H1 (cell line): ENCODE results near the gene PAFAH1B1. TPM values are rescaled to one million over a fixed set of nuclear protein-coding genes. Genes with fewer than 3 reads are reported as not detected.

Experiments
- CTCF ChIA-PET: fragments of 300-600 bp; sonication (Branson Sonifier 250); formaldehyde crosslinking; loops from one replicate; lab custom pipeline; 2021; ENCODE audit not compliant: partially characterized antibody; lab: Charles Lee
- POLR2A ChIA-PET: fragments of 300-600 bp; sonication (Branson Sonifier 250); formaldehyde crosslinking; loops from one replicate; lab custom pipeline; 2021; ENCODE audit warnings: inconsistent platforms; ENCODE audit not compliant: partially characterized antibody; lab: Charles Lee
- DNase-seq, 2 experiments: peaks; one replicate each; pipeline versions ENCODE4 v3.0.0 to v3.0.0-alpha.2; 2010 to 2022; ENCODE audit warnings: low spot score in 2 of 2, low read depth in 1 of 2, mixed read lengths in 1 of 2
- FAIRE-seq: peaks from 2 replicates; lab custom pipeline; 2011; peaks lifted over from hg19 to GRCh38; lab: Jason Lieb, UNC
- H2AFZ ChIP-seq: 2 replicates; pipeline ENCODE4 v1.8.1; 2012; ENCODE audit warnings: low read length, inconsistent platforms
- H2AK5ac ChIP-seq: 2 replicates; pipeline ENCODE4 v1.6.1; 2013; ENCODE audit warnings: low read depth, low read length
- H2BK120ac ChIP-seq: replicated peaks from 2 replicates; pipeline ENCODE3; 2013; ENCODE audit warnings: low read depth, low read length, inconsistent platforms
- H2BK12ac ChIP-seq: 2 replicates; pipeline ENCODE4 v1.6.1; 2013; ENCODE audit warnings: low read depth, low read length
- H2BK15ac ChIP-seq: 2 replicates; pipeline ENCODE4 v1.6.1; 2013; ENCODE audit warnings: low read length
- H2BK20ac ChIP-seq: 2 replicates; pipeline ENCODE4 v1.6.1; 2013; ENCODE audit warnings: low read length
- H2BK5ac ChIP-seq: 2 replicates; pipeline ENCODE4 v1.6.1; 2013; ENCODE audit warnings: low read depth, low read length
- H3K14ac ChIP-seq: 2 replicates; pipeline ENCODE4 v1.6.1; 2013; ENCODE audit warnings: inconsistent platforms; ENCODE audit not compliant: insufficient read length
- H3K18ac ChIP-seq: 2 replicates; pipeline ENCODE4 v1.6.1; 2013; ENCODE audit warnings: low read length; ENCODE audit errors: extremely low read depth
- H3K23ac ChIP-seq: 2 replicates; pipeline ENCODE4 v1.6.1; 2013; ENCODE audit warnings: inconsistent platforms; ENCODE audit not compliant: insufficient read length
- H3K23me2 ChIP-seq: 2 replicates; pipeline ENCODE4 v1.6.1; 2013; ENCODE audit warnings: low read depth, low read length
- H3K27ac ChIP-seq: 2 replicates; pipeline ENCODE4 v1.6.1; 2011; ENCODE audit warnings: low read depth, low read length, inconsistent platforms
- H3K27me3 ChIP-seq, 4 experiments: replicated peaks in 1 of 4; 1 replicate in 1 of 4; 2 replicates in 3 of 4; pipeline versions ENCODE4 v1.6.1 to v1.8.1; 2011 to 2013; ENCODE audit warnings: low read length in 3 of 4, mild to moderate bottlenecking in 3 of 4, inconsistent platforms in 2 of 4, mixed read lengths in 2 of 4, moderate library complexity in 1 of 4; ENCODE audit not compliant: control insufficient read depth in 3 of 4, insufficient read depth in 3 of 4; ENCODE audit errors: extremely low read depth in 1 of 4
- H3K36me3 ChIP-seq, 4 experiments: 2 replicates each; pipeline versions ENCODE4 v1.6.1 to v1.8.1; 2011 to 2013; ENCODE audit warnings: mild to moderate bottlenecking in 4 of 4, low read length in 3 of 4, moderate library complexity in 2 of 4, control low read depth in 1 of 4, inconsistent platforms in 1 of 4; ENCODE audit not compliant: insufficient read depth in 4 of 4, control insufficient read depth in 2 of 4
- H3K4ac ChIP-seq: replicated peaks from 2 replicates; pipeline ENCODE3; 2013; ENCODE audit warnings: low read length, low read depth, mixed read lengths, inconsistent platforms; ENCODE audit not compliant: insufficient read length
- H3K4me1 ChIP-seq, 4 experiments: replicated peaks in 1 of 4; 1 replicate in 1 of 4; 2 replicates in 3 of 4; pipeline versions ENCODE4 v1.6.1 to v1.8.1; 2011 to 2013; ENCODE audit warnings: low read length in 3 of 4, inconsistent platforms in 2 of 4, mixed read lengths in 1 of 4; ENCODE audit not compliant: insufficient read depth in 4 of 4, control insufficient read depth in 3 of 4
- H3K4me2 ChIP-seq, 2 experiments: 2 replicates each; pipeline versions ENCODE4 v1.6.1 to v1.8.1; 2011 to 2013; ENCODE audit warnings: low read depth in 2 of 2, low read length in 2 of 2, control low read depth in 1 of 2, inconsistent platforms in 1 of 2, mild to moderate bottlenecking in 1 of 2; ENCODE audit not compliant: insufficient read depth in 1 of 2
- H3K4me3 ChIP-seq, 4 experiments: fragments of 200-600, 300-600 bp in 1 of 4; sonication (generic), shearing (Covaris generic), sonication (Bioruptor Twin) in 1 of 4; 2 replicates each; pipeline versions ENCODE4 v1.5.1 to v1.8.1; 2011 to 2016; ENCODE audit warnings: low read length in 4 of 4, low read depth in 3 of 4, control low read depth in 2 of 4, inconsistent platforms in 2 of 4, mild to moderate bottlenecking in 2 of 4, mixed read lengths in 1 of 4, moderate library complexity in 1 of 4; ENCODE audit not compliant: insufficient read depth in 2 of 4; ENCODE audit errors: extremely low read depth in 1 of 4
- H3K56ac ChIP-seq: replicated peaks from 2 replicates; pipeline ENCODE3; 2013; ENCODE audit warnings: low read depth, mild to moderate bottlenecking, mixed read lengths, low read length, inconsistent platforms; ENCODE audit not compliant: insufficient read length
- H3K79me1 ChIP-seq: 2 replicates; pipeline ENCODE4 v1.6.1; 2013; ENCODE audit warnings: low read depth, low read length, control low read depth
- H3K79me2 ChIP-seq, 2 experiments: 2 replicates each; pipeline versions ENCODE4 v1.6.1 to v1.8.1; 2012 to 2013; ENCODE audit warnings: low read length in 2 of 2, mild to moderate bottlenecking in 2 of 2, inconsistent platforms in 1 of 2; ENCODE audit not compliant: insufficient read depth in 2 of 2, control insufficient read depth in 1 of 2
- H3K9ac ChIP-seq, 4 experiments: replicated peaks in 1 of 4; 1 replicate in 1 of 4; 2 replicates in 3 of 4; pipeline versions ENCODE4 v1.6.1 to v1.8.1; 2011 to 2013; ENCODE audit warnings: low read depth in 3 of 4, low read length in 3 of 4, control low read depth in 2 of 4, mild to moderate bottlenecking in 2 of 4, moderate library complexity in 2 of 4, inconsistent platforms in 1 of 4; ENCODE audit errors: extremely low read depth in 1 of 4
- H3K9me3 ChIP-seq, 2 experiments: 2 replicates each; pipeline versions ENCODE4 v1.6.1 to v1.8.1; 2012 to 2013; ENCODE audit warnings: mild to moderate bottlenecking in 2 of 2, moderate library complexity in 2 of 2, control low read depth in 1 of 2, inconsistent platforms in 1 of 2, low read depth in 1 of 2, low read length in 1 of 2, mixed read lengths in 1 of 2; ENCODE audit not compliant: insufficient read depth in 2 of 2
- H4K20me1 ChIP-seq, 2 experiments: replicated peaks in 1 of 2; 2 replicates each; pipeline versions ENCODE3 to v1.8.1; 2011 to 2013; ENCODE audit warnings: inconsistent platforms in 2 of 2, low read length in 2 of 2, mild to moderate bottlenecking in 1 of 2; ENCODE audit not compliant: insufficient read depth in 2 of 2, control insufficient read depth in 1 of 2
- H4K5ac ChIP-seq: 2 replicates; pipeline ENCODE4 v1.6.1; 2013; ENCODE audit warnings: low read length, low read depth, mixed read lengths, inconsistent platforms; ENCODE audit not compliant: insufficient read length
- H4K8ac ChIP-seq: 2 replicates; pipeline ENCODE4 v1.8.0; 2013; ENCODE audit warnings: mild to moderate bottlenecking, moderate library complexity, low read length, inconsistent platforms; ENCODE audit not compliant: insufficient read depth; ENCODE audit errors: extremely low read depth
- H4K91ac ChIP-seq: replicated peaks from 2 replicates; pipeline ENCODE3; 2013; ENCODE audit warnings: low read length, mixed read lengths, inconsistent platforms; ENCODE audit not compliant: insufficient read length
- POLR2AphosphoS5 ChIP-seq: IDR thresholded peaks from 2 replicates; pipeline ENCODE4 v1.6.1; 2011; ENCODE audit warnings: low read depth, low read length
- RXRA ChIP-seq: IDR thresholded peaks from 2 replicates; pipeline ENCODE4 v1.6.1; 2011; ENCODE audit warnings: low read depth, mild to moderate bottlenecking, low read length, moderate library complexity; ENCODE audit not compliant: insufficient read depth
- WGBS, 2 experiments: shearing (Covaris generic) in 1 of 2; methylation state at CpG; one replicate each; pipeline versions ENCODE4 v1.1.6 to v1.1.7; 2013 to 2015; ENCODE audit warnings: low lambda C conversion rate in 2 of 2, mixed read lengths in 2 of 2, inconsistent platforms in 1 of 2, low coverage in 1 of 2, missing lambda C conversion rate in 1 of 2; ENCODE audit not compliant: insufficient replicate concordance in 2 of 2, insufficient coverage in 1 of 2, insufficient read length in 1 of 2; ENCODE audit errors: extremely low coverage in 1 of 2, missing lambda C conversion rate in 1 of 2; 5-methylcytosine and 5-hydroxymethylcytosine counted together
- polyA plus RNA-seq, 7 experiments: library from polyadenylated mRNA; depleted of rRNA in 3 of 7; stranded (reverse) in 5 of 7; unstranded in 2 of 7; fragments of >200 nt in 5 of 7; fragments of 200-250 nt in 2 of 7; gene quantifications; 1 replicate in 5 of 7; 2 replicates in 1 of 7; 4 replicates in 1 of 7; pipeline versions ENCODE4 v1.2.1 to v1.2.3, GENCODE V29; 2011 to 2013; ENCODE audit warnings: missing spikeins in 2 of 7, mixed read lengths in 2 of 7
- total RNA-seq: library from RNA; stranded (reverse); fragmentation: NEBNext Ultra II Directional; extraction: Animal tissue kit (Norgen Biotek cat#: 25700); gene quantifications from 2 replicates; pipeline ENCODE4 v1.2.1, GENCODE V29; 2021

Gene PAFAH1B1
- total and polyA plus RNA-seq, 2 of the 8 experiments (the other 6 are each of a cell fraction or from before 2014, with no cell fraction given), result 42.0 to 152 TPM

DNA sequence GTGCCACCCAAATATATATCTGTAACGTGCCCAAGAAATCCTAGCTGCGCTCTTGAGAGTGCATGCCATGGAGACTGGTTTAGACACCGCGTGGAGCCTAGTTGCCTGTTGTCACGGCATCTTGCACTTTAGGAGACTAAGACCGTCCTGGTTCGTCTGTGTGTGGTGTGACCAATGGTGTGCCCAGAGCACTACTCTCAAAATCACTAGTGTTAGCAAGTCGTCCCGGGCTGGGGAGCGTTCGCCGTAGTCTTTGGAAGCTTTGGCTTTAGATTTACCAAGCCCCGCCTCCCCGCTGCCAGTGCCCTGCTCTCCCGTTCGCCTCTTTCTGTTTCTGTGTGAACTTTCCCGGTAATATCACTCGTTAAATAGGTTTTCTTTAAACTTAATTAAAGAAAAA, 91.1 kb downstream of the PAFAH1B1 start:
- no peak overlapping the region for H2BK20ac ChIP-seq
- H3K4me1 ChIP-seq, result peaks cover 0 to 3% (median 0%) of the 10 kb centered on the region in 4 experiments; a peak in 1 of 7 replicates
- peaks cover under 1% of the 10 kb centered on the region; the same call in 1 of the 2 replicates for H3K23me2 ChIP-seq
- H2BK120ac ChIP-seq, result no peak overlapping the region
- H2BK15ac ChIP-seq, result no peak overlapping the region
- no peak overlapping the region for H3K27ac ChIP-seq
- CTCF ChIA-PET, result interaction anchor here (0.7 to 4.3 kb wide), 5 partner anchors 9 to 146 kb away, joined by 3 to 30 read pairs (median 5); no protein-coding TSS in a partner anchor
- H4K91ac ChIP-seq, result no peak overlapping the region
- H3K18ac ChIP-seq, result no peak overlapping the region
- H3K36me3 ChIP-seq, result peaks cover 9 to 28% (median 13%) of the 10 kb centered on the region in 4 experiments; a peak in 7 of 8 replicates
- TF ChIP-seq RXRA (no peak), POLR2AphosphoS5 (peak; percentile 33; the same call in 1 of the 2 replicates)
- H3K4me2 ChIP-seq, result no peak overlapping the region
- no peak overlapping the region for H3K9ac ChIP-seq
- H4K20me1 ChIP-seq, result peaks cover 0 to 6% of the 10 kb centered on the region in 2 experiments
- POLR2A ChIA-PET, result interaction anchor here (0.6 to 1.8 kb wide), 6 partner anchors 9 to 168 kb away, joined by 3 to 8 read pairs (median 4); no protein-coding TSS in a partner anchor
- H3K14ac ChIP-seq, result no peak overlapping the region
- H2AFZ ChIP-seq, result no peak overlapping the region
- H3K4me3 ChIP-seq, result no peak overlapping the region
- no peak overlapping the region for H2AK5ac ChIP-seq
- no peaks in the 10 kb centered on the region for H3K9me3 ChIP-seq
- no peak overlapping the region for H4K8ac ChIP-seq
- no peak for DNase-seq
- no peak overlapping the region for H4K5ac ChIP-seq
- H3K79me1 ChIP-seq, result no peaks in the 10 kb centered on the region; the same call in 1 of the 2 replicates
- no peak overlapping the region for H2BK12ac ChIP-seq
- no peaks in the 10 kb centered on the region for H3K79me2 ChIP-seq
- H3K23ac ChIP-seq, result no peak overlapping the region
- no peak overlapping the region for H3K56ac ChIP-seq
- H3K4ac ChIP-seq, result no peak overlapping the region
- no peak overlapping the region for H2BK5ac ChIP-seq
- 91% methylated on average over 18 of the region's 18 CpGs; no CpG with 5 or more reads in 1 of the 2 experiments for WGBS, 2 experiments
- FAIRE-seq, result no peak
- H3K27me3 ChIP-seq, result no peaks in the 10 kb centered on the region
